ENCODE data around the gene DGLUCY.

GRCh38 chr14:91254461-91254860, 140.6 kb downstream of the DGLUCY start:
- TF ChIP-seq CTCF (IDR thresholded peaks at IDR 0.05; ENCODE audit: insufficient read depth, low read depth, low read length) (no peak), EZH2 (IDR thresholded peaks at IDR 0.05; ENCODE audit: insufficient read depth, low read length) (no peak)
